Effector memory CD4-positive, alpha-beta T cell (primary cell): Measurements from ENCODE around the gene CCDC34.

Experiments
- DNase-seq, 3 donors: peaks; one replicate each; pipeline ENCODE4 v3.0.0-alpha.2; 2020
- H3K27ac ChIP-seq: 2 replicates; pipeline ENCODE4 v1.7.0; 2013; ENCODE audit warnings: mild to moderate bottlenecking, low read length, moderate library complexity; ENCODE audit not compliant: insufficient read depth, poor library complexity, severe bottlenecking
- H3K27me3 ChIP-seq: replicated peaks from 2 replicates; pipeline ENCODE4 v1.7.0; 2013; ENCODE audit warnings: mild to moderate bottlenecking, low read length; ENCODE audit not compliant: insufficient read depth, control insufficient read depth, poor library complexity, severe bottlenecking
- H3K36me3 ChIP-seq: 2 replicates; pipeline ENCODE4 v1.7.0; 2013; ENCODE audit warnings: mild to moderate bottlenecking, low read length, moderate library complexity; ENCODE audit not compliant: control insufficient read depth, insufficient read depth
- H3K4me1 ChIP-seq: 2 replicates; pipeline ENCODE4 v1.7.0; 2013; ENCODE audit warnings: low read length, mild to moderate bottlenecking; ENCODE audit not compliant: control insufficient read depth, insufficient read depth, poor library complexity, severe bottlenecking
- H3K4me3 ChIP-seq: 2 replicates; pipeline ENCODE4 v1.7.0; 2013; ENCODE audit warnings: low read length, low read depth, mild to moderate bottlenecking; ENCODE audit not compliant: insufficient read depth, poor library complexity, severe bottlenecking
- H3K9me3 ChIP-seq: 2 replicates; pipeline ENCODE4 v1.7.0; 2013; ENCODE audit warnings: mild to moderate bottlenecking, low read length, moderate library complexity; ENCODE audit not compliant: control insufficient read depth
- total RNA-seq, 3 donors: gene quantifications; one replicate each; lab custom pipeline; 2026; lab: John Stamatoyannopoulos, UW

The CCDC34 gene
- 1.9 to 3.1 (median 2.2) reads per million in 3 donors for total RNA-seq

GRCh38 chr11:27362749-27363575, at the start of gene CCDC34:
CCDC34 (minus strand) TSS chr11:27363215; CDS start chr11:27363194, 21 bp downstream.
- Histone ChIP-seq H3K9me3 (no peaks in the 10 kb centered on the region), H3K4me1 (peaks cover 10% of the 10 kb centered on the region), H3K27me3 (no peaks in the 10 kb centered on the region), H3K27ac (peak within 1 kb of the TSS; percentile 43), H3K36me3 (no peaks in the 10 kb centered on the region), H3K4me3 (peak within 1 kb of the TSS; percentile 84)
- DNase-seq: peak; percentile 74 to 81 (median 79)

- Histone ChIP-seq H3K4me3 (no peak overlapping the region), H3K27ac (no peak overlapping the region), H3K9me3 (no peaks in the 10 kb centered on the region), H3K4me1 (no peaks in the 10 kb centered on the region), H3K27me3 (no peaks in the 10 kb centered on the region), H3K36me3 (no peaks in the 10 kb centered on the region)
- DNase-seq: no peak
These were observed 49.2 kb upstream of the CCDC34 start for GRCh38 chr11:27412192-27412691.

GRCh38 chr11:27411328-27411727, 48.3 kb upstream of the CCDC34 start:
- no peaks in the 10 kb centered on the region for H3K36me3 ChIP-seq
- DNase-seq: no peak
- H3K4me1 ChIP-seq: no peaks in the 10 kb centered on the region
- no peaks in the 10 kb centered on the region for H3K27me3 ChIP-seq
- H3K4me3 ChIP-seq: no peak overlapping the region
- H3K9me3 ChIP-seq: no peaks in the 10 kb centered on the region
- H3K27ac ChIP-seq: no peak overlapping the region

- DNase-seq: no peak
These were observed 47.3 kb upstream of the CCDC34 start for GRCh38 chr11:27410272-27410671.

GRCh38 chr11:27409742-27410141, 46.7 kb upstream of the CCDC34 start:
- Histone ChIP-seq H3K27ac (no peak overlapping the region), H3K27me3 (no peaks in the 10 kb centered on the region), H3K4me1 (no peaks in the 10 kb centered on the region), H3K9me3 (no peaks in the 10 kb centered on the region), H3K36me3 (no peaks in the 10 kb centered on the region), H3K4me3 (no peak overlapping the region)
- DNase-seq: no peak

More at GRCh38 chr11:27410272-27410671, 47.3 kb upstream of the CCDC34 start:
- Histone ChIP-seq H3K27ac (no peak overlapping the region), H3K9me3 (no peaks in the 10 kb centered on the region), H3K4me1 (no peaks in the 10 kb centered on the region), H3K27me3 (no peaks in the 10 kb centered on the region), H3K4me3 (no peak overlapping the region), H3K36me3 (no peaks in the 10 kb centered on the region)

- no peak for DNase-seq
- H3K4me3 ChIP-seq: no peak overlapping the region
- no peaks in the 10 kb centered on the region for H3K9me3 ChIP-seq
- H3K27me3 ChIP-seq: no peaks in the 10 kb centered on the region
- no peak overlapping the region for H3K27ac ChIP-seq
- no peaks in the 10 kb centered on the region for H3K36me3 ChIP-seq
- H3K4me1 ChIP-seq: no peaks in the 10 kb centered on the region
These were observed 46.0 kb upstream of the CCDC34 start for GRCh38 chr11:27409049-27409448.

- Histone ChIP-seq H3K36me3 (no peaks in the 10 kb centered on the region), H3K4me1 (no peaks in the 10 kb centered on the region)
- no peak for DNase-seq
These were observed 45.3 kb upstream of the CCDC34 start for GRCh38 chr11:27408246-27408800.

GRCh38 chr11:27406498-27407354, 43.7 kb upstream of the CCDC34 start:
- Histone ChIP-seq H3K4me1 (no peaks in the 10 kb centered on the region), H3K9me3 (no peaks in the 10 kb centered on the region), H3K4me3 (no peak overlapping the region), H3K27ac (no peak overlapping the region), H3K27me3 (no peaks in the 10 kb centered on the region), H3K36me3 (no peaks in the 10 kb centered on the region)
- no peak for DNase-seq

More at GRCh38 chr11:27408246-27408800, 45.3 kb upstream of the CCDC34 start:
- H3K27me3 ChIP-seq: no peaks in the 10 kb centered on the region
- H3K9me3 ChIP-seq: no peaks in the 10 kb centered on the region
- H3K27ac ChIP-seq: no peak overlapping the region
- H3K4me3 ChIP-seq: no peak overlapping the region

- DNase-seq: no peak
- Histone ChIP-seq H3K4me3 (no peak overlapping the region), H3K9me3 (no peaks in the 10 kb centered on the region), H3K36me3 (no peaks in the 10 kb centered on the region), H3K27ac (no peak overlapping the region), H3K4me1 (no peaks in the 10 kb centered on the region), H3K27me3 (no peaks in the 10 kb centered on the region)
These were observed 42.1 kb upstream of the CCDC34 start for GRCh38 chr11:27405134-27405533.
